A549 (cell line): ENCODE results near the gene ZNF70. TPM values are rescaled to one million over a fixed set of nuclear protein-coding genes. Genes with fewer than 3 reads are reported as not detected.

Experiments used
- ATAC-seq, 2 experiments: fragments of 200-7000 bp in 1 of 2; fragments of >200 bp in 1 of 2; cut with Nextera tagmentation in 1 of 2; cut with Tn5 transposase in 1 of 2; 3 replicates each; pipeline versions ENCODE4 v1.8.0 to v1.9.1; 2018 to 2020; ENCODE audit warnings: mild to moderate bottlenecking in 1 of 2, moderate library complexity in 1 of 2
- CTCF ChIA-PET: fragments of 300-600 bp; sonication (Branson Sonifier 250); formaldehyde crosslinking; extraction: SDS; loops from one replicate; lab custom pipeline; 2021; ENCODE audit warnings: antibody characterized with exemption, inconsistent platforms; lab: Yijun Ruan, JAX
- POLR2A ChIA-PET: fragments of 350-600 bp; formaldehyde crosslinking; extraction: SDS; loops from one replicate; lab custom pipeline; 2021; ENCODE audit warnings: antibody characterized with exemption, inconsistent platforms; lab: Yijun Ruan, JAX
- DNase-seq, 2 experiments: peaks; one replicate each; pipeline versions ENCODE4 v3.0.0 to v3.0.0-alpha.2; 2011 to 2016; ENCODE audit warnings: low read depth in 1 of 2, low spot score in 1 of 2
- FAIRE-seq: peaks from 2 replicates; lab custom pipeline; 2011; peaks lifted over from hg19 to GRCh38; lab: Jason Lieb, UNC
- H3K27ac ChIP-seq, 2 experiments: fragments of >200 bp; sonication (Bioruptor Twin); formaldehyde crosslinking; 3 replicates each; pipeline ENCODE4 v1.5.1; 2016 to 2017
- H3K4me1 ChIP-seq: fragments of >200 bp; sonication (Bioruptor Twin); formaldehyde crosslinking; 3 replicates; pipeline ENCODE4 v1.6.1; 2016
- H3K4me2 ChIP-seq: fragments of >200 bp; sonication (Bioruptor Twin); formaldehyde crosslinking; 3 replicates; pipeline ENCODE4 v1.6.1; 2016
- H3K4me3 ChIP-seq: fragments of >200 bp; sonication (Bioruptor Twin); formaldehyde crosslinking; 3 replicates; pipeline ENCODE4 v1.5.1; 2016
- H3K9me3 ChIP-seq: fragments of >200 bp; sonication (Bioruptor Twin); formaldehyde crosslinking; 3 replicates; pipeline ENCODE4 v1.6.1; 2016
- CBX8 ChIP-seq: fragments of 200-600 bp; sonication (generic); IDR thresholded peaks from 2 replicates; pipeline ENCODE4 v1.6.1; 2016
- CHD4 ChIP-seq: fragments of 200-600 bp; sonication (generic); IDR thresholded peaks from 2 replicates; pipeline ENCODE4 v1.6.1; 2016; ENCODE audit warnings: antibody characterized with exemption, mild to moderate bottlenecking, borderline replicate concordance
- EHMT2 ChIP-seq: fragments of 200-600 bp; sonication (generic); IDR thresholded peaks from 2 replicates; pipeline ENCODE4 v1.6.1; 2016; ENCODE audit warnings: antibody characterized with exemption, low read depth, mild to moderate bottlenecking, moderate library complexity
- FOSB ChIP-seq: fragments of 250-450 bp; sonication (Bioruptor Pico); IDR thresholded peaks from 2 replicates; pipeline ENCODE4 v1.5.0; 2020; ENCODE audit warnings: mild to moderate bottlenecking, moderate library complexity
- HOXB13 ChIP-seq: fragments of 250-450 bp; sonication (Bioruptor Pico); IDR thresholded peaks from 2 replicates; pipeline ENCODE4 v1.5.0; 2020; ENCODE audit warnings: low read depth, mild to moderate bottlenecking, moderate library complexity
- KDM5A ChIP-seq: fragments of 200-600 bp; sonication (generic); IDR thresholded peaks from 2 replicates; pipeline ENCODE4 v1.6.1; 2016; ENCODE audit warnings: antibody characterized with exemption, mild to moderate bottlenecking
- NPAS2 ChIP-seq: fragments of 250-450 bp; sonication (Bioruptor Pico); IDR thresholded peaks from 2 replicates; pipeline ENCODE4 v1.8.0; 2022; ENCODE audit warnings: mild to moderate bottlenecking, moderate library complexity, borderline replicate concordance
- POLR2A ChIP-seq: IDR thresholded peaks from 2 replicates; pipeline ENCODE4 v1.6.1; 2012; ENCODE audit warnings: mild to moderate bottlenecking, low read length
- RFX5 ChIP-seq: fragments of 450-650 bp; IDR thresholded peaks from 2 replicates; pipeline ENCODE4 v1.7.1; 2014; ENCODE audit warnings: antibody characterized with exemption, mild to moderate bottlenecking, moderate library complexity
- TP53 ChIP-seq: fragments of 250-450 bp; sonication (Bioruptor Pico); IDR thresholded peaks from 2 replicates; pipeline ENCODE4 v1.5.0; 2021; ENCODE audit warnings: mild to moderate bottlenecking, moderate library complexity
- WGBS: methylation state at CpG from one replicate; pipeline ENCODE4 v1.1.6; 2017; ENCODE audit errors: missing lambda C conversion rate; 5-methylcytosine and 5-hydroxymethylcytosine counted together
- polyA plus RNA-seq, 4 experiments: library from polyadenylated mRNA; depleted of rRNA in 3 of 4; stranded (reverse); fragments of >200 nt; fragmentation: RNase III in 1 of 4; extraction: RNeasy Plus Mini Kit Qiagen cat#74134 plus additional on column Dnase treatment in 1 of 4; gene quantifications; 2 replicates in 3 of 4; 3 replicates in 1 of 4; pipeline ENCODE4 v1.2.3, GENCODE V29; 2011 to 2017
- TF ChIP-seq, protein P1 (sequence below): fragments of 250-450 bp; sonication (Bioruptor Pico); IDR thresholded peaks from 2 replicates; pipeline ENCODE4 v1.5.0; 2021; ENCODE audit warnings: mild to moderate bottlenecking, moderate library complexity, borderline replicate concordance
- TF ChIP-seq, protein P2 (sequence below): IDR thresholded peaks from 2 replicates; pipeline ENCODE4 v1.6.1; 2012
- TF ChIP-seq, protein P3 (sequence below): fragments of 150-350 bp; IDR thresholded peaks from 2 replicates; pipeline ENCODE4 v1.6.1; 2014; ENCODE audit warnings: low read depth, mild to moderate bottlenecking, low read length

ZNF70 gene
- polyA plus RNA-seq, 2 of the 4 experiments (the other 2 are of a cell fraction), result 0.88 to 1.2 TPM

DNA sequence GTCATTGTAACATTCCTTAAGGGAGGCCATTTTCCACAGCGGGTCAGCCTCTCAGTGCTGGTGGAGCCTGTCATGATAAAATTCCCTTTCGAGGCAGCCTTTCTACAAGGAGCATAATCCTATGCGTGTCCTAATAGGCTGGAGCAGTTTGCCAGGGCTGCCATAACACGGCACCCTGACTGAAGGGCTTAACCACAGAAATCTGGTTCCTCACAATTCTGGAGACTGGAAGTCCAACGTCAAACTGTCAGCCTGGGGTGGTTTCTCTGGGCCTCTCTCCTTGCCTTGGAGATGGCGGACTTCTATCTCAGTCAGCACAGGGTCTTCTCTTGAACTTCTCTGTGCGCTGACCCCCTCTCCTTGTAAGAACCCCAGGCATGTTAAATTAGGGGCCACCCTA is 61.5 kb downstream of the ZNF70 start:
- TF ChIP-seq RFX5 (no peak), TP53 (CRISPR knock-in tag) (no peak), KDM5A (no peak), POLR2A (no peak), HOXB13 (CRISPR knock-in tag) (no peak), CBX8 (no peak), NPAS2 (no peak), EHMT2 (no peak), CHD4 (no peak), FOSB (CRISPR knock-in tag) (no peak)
- TF ChIP-seq, protein P1, sequence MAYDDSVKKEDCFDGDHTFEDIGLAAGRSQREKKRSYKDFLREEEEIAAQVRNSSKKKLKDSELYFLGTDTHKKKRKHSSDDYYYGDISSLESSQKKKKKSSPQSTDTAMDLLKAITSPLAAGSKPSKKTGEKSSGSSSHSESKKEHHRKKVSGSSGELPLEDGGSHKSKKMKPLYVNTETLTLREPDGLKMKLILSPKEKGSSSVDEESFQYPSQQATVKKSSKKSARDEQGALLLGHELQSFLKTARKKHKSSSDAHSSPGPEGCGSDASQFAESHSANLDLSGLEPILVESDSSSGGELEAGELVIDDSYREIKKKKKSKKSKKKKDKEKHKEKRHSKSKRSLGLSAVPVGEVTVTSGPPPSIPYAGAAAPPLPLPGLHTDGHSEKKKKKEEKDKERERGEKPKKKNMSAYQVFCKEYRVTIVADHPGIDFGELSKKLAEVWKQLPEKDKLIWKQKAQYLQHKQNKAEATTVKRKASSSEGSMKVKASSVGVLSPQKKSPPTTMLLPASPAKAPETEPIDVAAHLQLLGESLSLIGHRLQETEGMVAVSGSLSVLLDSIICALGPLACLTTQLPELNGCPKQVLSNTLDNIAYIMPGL (CRISPR knock-in tag), result no peak
- TF ChIP-seq, protein P2, sequence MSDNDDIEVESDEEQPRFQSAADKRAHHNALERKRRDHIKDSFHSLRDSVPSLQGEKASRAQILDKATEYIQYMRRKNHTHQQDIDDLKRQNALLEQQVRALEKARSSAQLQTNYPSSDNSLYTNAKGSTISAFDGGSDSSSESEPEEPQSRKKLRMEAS, result no peak
- TF ChIP-seq, protein P3, sequence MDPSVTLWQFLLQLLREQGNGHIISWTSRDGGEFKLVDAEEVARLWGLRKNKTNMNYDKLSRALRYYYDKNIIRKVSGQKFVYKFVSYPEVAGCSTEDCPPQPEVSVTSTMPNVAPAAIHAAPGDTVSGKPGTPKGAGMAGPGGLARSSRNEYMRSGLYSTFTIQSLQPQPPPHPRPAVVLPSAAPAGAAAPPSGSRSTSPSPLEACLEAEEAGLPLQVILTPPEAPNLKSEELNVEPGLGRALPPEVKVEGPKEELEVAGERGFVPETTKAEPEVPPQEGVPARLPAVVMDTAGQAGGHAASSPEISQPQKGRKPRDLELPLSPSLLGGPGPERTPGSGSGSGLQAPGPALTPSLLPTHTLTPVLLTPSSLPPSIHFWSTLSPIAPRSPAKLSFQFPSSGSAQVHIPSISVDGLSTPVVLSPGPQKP, result no peak
- Histone ChIP-seq H3K4me1 (no peaks in the 10 kb centered on the region), H3K27ac (no peak overlapping the region), H3K4me3 (no peak overlapping the region), H3K9me3 (no peaks in the 10 kb centered on the region), H3K4me2 (no peak overlapping the region)
- WGBS, result 90% methylated on average over 4 of the region's 7 CpGs
- FAIRE-seq (no peak), DNase-seq (no peak), ATAC-seq (no peak)
- CTCF ChIA-PET, result no interaction called here
- POLR2A ChIA-PET, result no interaction called here

Other genes with a start within 250 kb of the ZNF70 start
- gene IGLL1, start 170.8 kb downstream of the ZNF70 start, polyA plus RNA-seq (2011; rRNA removed), result not detected in 2 replicates
- gene IGLL1, start 170.8 kb downstream of the ZNF70 start, polyA plus RNA-seq (2017; fragmentation: RNase III; extraction: RNeasy Plus Mini Kit Qiagen cat#74134 plus additional on column Dnase treatment), result not detected in 3 replicates
- gene DRICH1, start 118.8 kb downstream of the ZNF70 start, polyA plus RNA-seq (2011; rRNA removed), result 0.70 and 0.85 TPM in 2 replicates
- 0.26 to 0.58 TPM (median 0.28 TPM) in 3 replicates for gene DRICH1, start 118.8 kb downstream of the ZNF70 start, polyA plus RNA-seq (2017; fragmentation: RNase III; extraction: RNeasy Plus Mini Kit Qiagen cat#74134 plus additional on column Dnase treatment)
- not detected in 2 replicates for gene RGL4, start 60.1 kb downstream of the ZNF70 start, polyA plus RNA-seq (2011; rRNA removed)
- gene RGL4, start 60.1 kb downstream of the ZNF70 start, polyA plus RNA-seq (2017; fragmentation: RNase III; extraction: RNeasy Plus Mini Kit Qiagen cat#74134 plus additional on column Dnase treatment), result not detected in 3 replicates
- gene VPREB3, start 3.3 kb upstream of the ZNF70 start, polyA plus RNA-seq (2011; rRNA removed), result 0.41 and 0.90 TPM in 2 replicates
- 0.37 to 0.61 TPM (median 0.52 TPM) in 3 replicates for gene VPREB3, start 3.3 kb upstream of the ZNF70 start, polyA plus RNA-seq (2017; fragmentation: RNase III; extraction: RNeasy Plus Mini Kit Qiagen cat#74134 plus additional on column Dnase treatment)
- not detected in 2 replicates for gene C22orf15, start 11.9 kb upstream of the ZNF70 start, polyA plus RNA-seq (2011; rRNA removed)
- gene C22orf15, start 11.9 kb upstream of the ZNF70 start, polyA plus RNA-seq (2017; fragmentation: RNase III; extraction: RNeasy Plus Mini Kit Qiagen cat#74134 plus additional on column Dnase treatment), result not detected in 3 replicates
- 33.0 and 59.4 TPM in 2 replicates for gene CHCHD10, start 16.9 kb upstream of the ZNF70 start, polyA plus RNA-seq (2011; rRNA removed)
- gene CHCHD10, start 16.9 kb upstream of the ZNF70 start, polyA plus RNA-seq (2017; fragmentation: RNase III; extraction: RNeasy Plus Mini Kit Qiagen cat#74134 plus additional on column Dnase treatment), result 79.5 to 99.0 TPM (median 85.4 TPM) in 3 replicates
- gene MMP11, start 21.7 kb upstream of the ZNF70 start, polyA plus RNA-seq (2011; rRNA removed), result 0.36 and 0.61 TPM in 2 replicates
- 0.16 to 0.26 TPM (median 0.23 TPM) in 3 replicates for gene MMP11, start 21.7 kb upstream of the ZNF70 start, polyA plus RNA-seq (2017; fragmentation: RNase III; extraction: RNeasy Plus Mini Kit Qiagen cat#74134 plus additional on column Dnase treatment)
- gene SMARCB1, start 35.9 kb upstream of the ZNF70 start, polyA plus RNA-seq (2011; rRNA removed), result 98.1 and 133 TPM in 2 replicates
- 59.2 to 66.9 TPM (median 65.6 TPM) in 3 replicates for gene SMARCB1, start 35.9 kb upstream of the ZNF70 start, polyA plus RNA-seq (2017; fragmentation: RNase III; extraction: RNeasy Plus Mini Kit Qiagen cat#74134 plus additional on column Dnase treatment)
- 0.08 and 0.34 TPM in 2 replicates for gene DERL3, start 87.9 kb upstream of the ZNF70 start, polyA plus RNA-seq (2011; rRNA removed)
- 0.18 to 0.40 TPM (median 0.34 TPM) in 3 replicates for gene DERL3, start 87.9 kb upstream of the ZNF70 start, polyA plus RNA-seq (2017; fragmentation: RNase III; extraction: RNeasy Plus Mini Kit Qiagen cat#74134 plus additional on column Dnase treatment)
- gene SLC2A11, start 106.8 kb upstream of the ZNF70 start, polyA plus RNA-seq (2011; rRNA removed), result 5.6 and 6.9 TPM in 2 replicates
- 9.5 to 12.4 TPM (median 12.4 TPM) in 3 replicates for gene SLC2A11, start 106.8 kb upstream of the ZNF70 start, polyA plus RNA-seq (2017; fragmentation: RNase III; extraction: RNeasy Plus Mini Kit Qiagen cat#74134 plus additional on column Dnase treatment)
- 173 and 197 TPM in 2 replicates for gene MIF, start 143.3 kb upstream of the ZNF70 start, polyA plus RNA-seq (2011; rRNA removed)
- 752 to 794 TPM (median 776 TPM) in 3 replicates for gene MIF, start 143.3 kb upstream of the ZNF70 start, polyA plus RNA-seq (2017; fragmentation: RNase III; extraction: RNeasy Plus Mini Kit Qiagen cat#74134 plus additional on column Dnase treatment)
- gene GSTT2B, start 210.1 kb upstream of the ZNF70 start, polyA plus RNA-seq (2011; rRNA removed), result 0.30 and 0.50 TPM in 2 replicates
- 0.11 to 0.30 TPM in 2 of 3 replicates, not detected in the other for gene GSTT2B, start 210.1 kb upstream of the ZNF70 start, polyA plus RNA-seq (2017; fragmentation: RNase III; extraction: RNeasy Plus Mini Kit Qiagen cat#74134 plus additional on column Dnase treatment)
- 2.1 and 2.8 TPM in 2 replicates for gene DDTL, start 215.8 kb upstream of the ZNF70 start, polyA plus RNA-seq (2011; rRNA removed)
- 2.5 to 3.2 TPM (median 2.7 TPM) in 3 replicates for gene DDTL, start 215.8 kb upstream of the ZNF70 start, polyA plus RNA-seq (2017; fragmentation: RNase III; extraction: RNeasy Plus Mini Kit Qiagen cat#74134 plus additional on column Dnase treatment)
- gene DDT, start 223.3 kb upstream of the ZNF70 start, polyA plus RNA-seq (2011; rRNA removed), result 87.6 and 119 TPM in 2 replicates
- gene DDT, start 223.3 kb upstream of the ZNF70 start, polyA plus RNA-seq (2017; fragmentation: RNase III; extraction: RNeasy Plus Mini Kit Qiagen cat#74134 plus additional on column Dnase treatment), result 173 to 188 TPM (median 180 TPM) in 3 replicates
- not detected in 2 replicates for gene GSTT2, start 229.0 kb upstream of the ZNF70 start, polyA plus RNA-seq (2011; rRNA removed)
- 0.13 to 0.17 TPM (median 0.14 TPM) in 3 replicates for gene GSTT2, start 229.0 kb upstream of the ZNF70 start, polyA plus RNA-seq (2017; fragmentation: RNase III; extraction: RNeasy Plus Mini Kit Qiagen cat#74134 plus additional on column Dnase treatment)